HCT116 (cell line): ENCODE results near the gene ATP6V1A. TPM values are rescaled to one million over a fixed set of nuclear protein-coding genes. Genes with fewer than 3 reads are reported as not detected.

ENCODE experiments used
- ATAC-seq: fragments of 200-7000 bp; cut with Tn5 transposase; 2 replicates; pipeline ENCODE4 v1.9.1; 2020; ENCODE audit warnings: mild to moderate bottlenecking, moderate library complexity
- Bru-seq: library from RNA; stranded (reverse); fragments of 400-500 nt; gene quantifications from one replicate; lab custom pipeline; 2021; lab: Mats Ljungman, UMichigan
- BruChase-seq, 2 experiments: library from RNA; stranded (reverse); fragments of 400-500 nt; gene quantifications; one replicate each; lab custom pipeline; 2021; lab: Mats Ljungman, UMichigan
- BruUV-seq: library from RNA; stranded (reverse); fragments of 400-500 nt; replicated peaks from 2 replicates; lab custom pipeline; 2021; lab: Mats Ljungman, UMichigan
- CTCF ChIA-PET: fragments of 300-600 bp; sonication (Branson Sonifier 250); formaldehyde crosslinking; loops from one replicate; lab custom pipeline; 2021; ENCODE audit warnings: antibody characterized with exemption; lab: Charles Lee
- POLR2A ChIA-PET: fragments of 300-600, 350-600 bp; sonication (Branson Sonifier 250); formaldehyde crosslinking; loops from one replicate; lab custom pipeline; 2021; ENCODE audit warnings: antibody characterized with exemption; lab: Charles Lee
- RAD21 ChIA-PET, 2 experiments: fragments of 300-600 bp; sonication (Branson Sonifier 250); formaldehyde crosslinking; loops; one replicate each; lab custom pipeline; 2023; ENCODE audit warnings: low total read pairs in 2 of 2; ENCODE audit not compliant: uncharacterized antibody in 2 of 2, unreplicated experiment in 2 of 2, low non-redundant PET in 1 of 2; lab: Charles Lee
- DNase-seq: peaks from one replicate; pipeline ENCODE4 v3.0.0-alpha.2; 2010; ENCODE audit warnings: low read depth, low spot score
- H2AFZ ChIP-seq: fragments of 200-600 bp; shearing (Covaris generic), sonication (generic); 2 replicates; pipeline ENCODE4 v1.6.1; 2017; ENCODE audit warnings: low read depth, mixed run types, mixed read lengths, antibody characterized with exemption, low read length; ENCODE audit not compliant: poor library complexity, severe bottlenecking
- H3K27ac ChIP-seq: 2 replicates; pipeline ENCODE4 v1.5.1; 2012; ENCODE audit warnings: low read depth, low read length
- H3K27me3 ChIP-seq: fragments of 200-600 bp; sonication (generic); 2 replicates; pipeline ENCODE4 v1.6.1; 2016; ENCODE audit warnings: mixed run types, low read length, mixed read lengths; ENCODE audit not compliant: insufficient read depth
- H3K36me3 ChIP-seq, 2 experiments: fragments of 200-500 bp in 1 of 2; fragments of 200-600 bp in 1 of 2; sonication (Bioruptor generic) in 1 of 2; sonication (generic) in 1 of 2; 2 replicates each; pipeline versions ENCODE4 v1.5.1 to v1.6.1; 2014 to 2016; ENCODE audit warnings: low read length in 2 of 2, inconsistent platforms in 1 of 2, mixed read lengths in 1 of 2, mixed run types in 1 of 2; ENCODE audit not compliant: insufficient read depth in 2 of 2, control insufficient read depth in 1 of 2
- H3K4me1 ChIP-seq, 2 experiments: fragments of 200-600 bp in 1 of 2; sonication (generic) in 1 of 2; 2 replicates each; pipeline versions ENCODE4 v1.5.1 to v1.6.1; 2012 to 2017; ENCODE audit warnings: low read length in 2 of 2, inconsistent platforms in 1 of 2, mild to moderate bottlenecking in 1 of 2, mixed read lengths in 1 of 2, mixed run types in 1 of 2, moderate library complexity in 1 of 2; ENCODE audit not compliant: insufficient read depth in 2 of 2, control insufficient read depth in 1 of 2
- H3K4me2 ChIP-seq: fragments of 200-600 bp; sonication (generic); 2 replicates; pipeline ENCODE4 v1.6.1; 2017; ENCODE audit warnings: mixed run types, low read length, mixed read lengths
- H3K4me3 ChIP-seq, 2 experiments: fragments of 200-600 bp in 1 of 2; sonication (generic) in 1 of 2; replicated peaks in 1 of 2; 2 replicates each; pipeline ENCODE4 v1.5.1; 2011 to 2016; ENCODE audit warnings: low read length in 2 of 2, control low read depth in 1 of 2, low read depth in 1 of 2, mild to moderate bottlenecking in 1 of 2, mixed read lengths in 1 of 2, mixed run types in 1 of 2
- H3K79me2 ChIP-seq: fragments of 200-600 bp; sonication (generic); 2 replicates; pipeline ENCODE4 v1.6.1; 2017; ENCODE audit warnings: mild to moderate bottlenecking, mixed run types, low read length, moderate library complexity, mixed read lengths; ENCODE audit not compliant: insufficient read depth
- H3K9ac ChIP-seq: fragments of 200-600 bp; sonication (generic); 2 replicates; pipeline ENCODE4 v1.6.1; 2016; ENCODE audit warnings: low read length, mixed read lengths
- H3K9me2 ChIP-seq: fragments of 200-600 bp; sonication (generic), shearing (Covaris generic); 2 replicates; pipeline ENCODE4 v1.6.1; 2017; ENCODE audit warnings: mixed run types, mild to moderate bottlenecking, moderate library complexity; ENCODE audit not compliant: insufficient read depth
- H3K9me3 ChIP-seq, 2 experiments: fragments of 200-500 bp in 1 of 2; fragments of 200-600 bp in 1 of 2; sonication (Bioruptor generic) in 1 of 2; sonication (generic) in 1 of 2; 2 replicates each; pipeline ENCODE4 v1.6.1; 2014 to 2017; ENCODE audit warnings: low read length in 2 of 2, mixed read lengths in 2 of 2, inconsistent platforms in 1 of 2, low read depth in 1 of 2, mild to moderate bottlenecking in 1 of 2, mixed run types in 1 of 2, moderate library complexity in 1 of 2; ENCODE audit not compliant: control insufficient read depth in 1 of 2, insufficient read depth in 1 of 2
- H4K20me1 ChIP-seq: fragments of 200-600 bp; sonication (generic), shearing (Covaris generic); 2 replicates; pipeline ENCODE4 v1.6.1; 2017; ENCODE audit warnings: mixed run types, mild to moderate bottlenecking, moderate library complexity; ENCODE audit not compliant: insufficient read depth
- ATF3 ChIP-seq: IDR thresholded peaks from 2 replicates; pipeline ENCODE4 v1.6.1; 2012
- CBX3 ChIP-seq: IDR thresholded peaks from 2 replicates; pipeline ENCODE4 v1.6.1; 2012; ENCODE audit warnings: low read depth
- CEBPB ChIP-seq: IDR thresholded peaks from 2 replicates; pipeline ENCODE4 v1.6.1; 2012; ENCODE audit warnings: low read depth
- ELF1 ChIP-seq: IDR thresholded peaks from 2 replicates; pipeline ENCODE4 v1.6.1; 2012; ENCODE audit warnings: low read depth, borderline replicate concordance
- FOSL1 ChIP-seq: IDR thresholded peaks from 2 replicates; pipeline ENCODE4 v1.6.1; 2012; ENCODE audit warnings: low read depth
- JUND ChIP-seq: IDR thresholded peaks from 2 replicates; pipeline ENCODE4 v1.6.1; 2012
- POLR2A ChIP-seq: IDR thresholded peaks from 2 replicates; pipeline ENCODE4 v1.7.0; 2011; ENCODE audit warnings: borderline replicate concordance; ENCODE audit not compliant: insufficient read depth, insufficient read length; ENCODE audit errors: extremely low read depth
- SIN3A ChIP-seq: IDR thresholded peaks from 2 replicates; pipeline ENCODE4 v1.6.1; 2012; ENCODE audit warnings: low read depth
- SRF ChIP-seq: IDR thresholded peaks from 2 replicates; pipeline ENCODE4 v1.6.1; 2012; ENCODE audit warnings: low read depth
- TCF7L2 ChIP-seq: IDR thresholded peaks from 2 replicates; pipeline ENCODE4 v1.7.0; 2011; ENCODE audit warnings: borderline replicate concordance, inconsistent platforms; ENCODE audit not compliant: insufficient read depth, insufficient read length; ENCODE audit errors: extremely low read depth
- ZFX ChIP-seq: fragments of 450-650 bp; IDR thresholded peaks from 2 replicates; pipeline ENCODE4 v1.6.1; 2017
- ZNF274 ChIP-seq: fragments of 200-500 bp; sonication (Bioruptor generic); IDR thresholded peaks from 2 replicates; pipeline ENCODE4 v1.6.1; 2014; ENCODE audit warnings: mild to moderate bottlenecking, low read depth, low read length, inconsistent platforms
- intact Hi-C: fragments of 100-400 bp; cut with micrococcal nuclease; formaldehyde crosslinking; loops from 2 replicates; pipeline ENCODE4 v1.10.0; 2022
- long read RNA-seq: library from polyadenylated mRNA; unstranded; transcript quantifications from one replicate; pipeline ENCODE4 v2.0.0, GENCODE V29; 2021; ENCODE audit not compliant: unreplicated experiment
- polyA plus RNA-seq: library from polyadenylated mRNA; unstranded; fragments of >200 nt; gene quantifications from 2 replicates; pipeline ENCODE4 v1.2.1, GENCODE V29; 2012; ENCODE audit warnings: missing spikeins
- total RNA-seq: library from RNA; stranded (reverse); gene quantifications from one replicate; pipeline ENCODE4 v1.2.1, GENCODE V29; 2021; ENCODE audit not compliant: unreplicated experiment
- TF ChIP-seq, protein P1 (sequence below): IDR thresholded peaks from 2 replicates; pipeline ENCODE4 v1.6.1; 2012; ENCODE audit warnings: low read depth
- TF ChIP-seq, protein P2 (sequence below), 3 experiments: fragments of 200-600 bp in 1 of 3; sonication (generic) in 1 of 3; IDR thresholded peaks in 2 of 3; conservative IDR thresholded peaks in 1 of 3; 2 replicates each; pipeline ENCODE4 v1.5.1; 2012 to 2017; ENCODE audit warnings: low read depth in 2 of 3, low read length in 2 of 3, antibody characterized with exemption in 1 of 3, borderline replicate concordance in 1 of 3, control low read depth in 1 of 3, mild to moderate bottlenecking in 1 of 3, mixed read lengths in 1 of 3, mixed run types in 1 of 3, moderate library complexity in 1 of 3; ENCODE audit not compliant: insufficient read depth in 1 of 3
- TF ChIP-seq, protein P3 (sequence below): IDR thresholded peaks from 2 replicates; pipeline ENCODE4 v1.6.1; 2012
- TF ChIP-seq, protein P4 (sequence below): IDR thresholded peaks from 2 replicates; pipeline ENCODE4 v1.6.1; 2011; ENCODE audit warnings: mild to moderate bottlenecking, low read length, moderate library complexity; ENCODE audit not compliant: insufficient replicate concordance; ENCODE audit errors: extremely low read depth

The ATP6V1A gene
- total RNA-seq: 54.7 TPM
- polyA plus RNA-seq: 10.2 and 12.9 TPM in 2 replicates
- percentile 66 among the genes with signal in this experiment for Bru-seq, nascent RNA
- BruChase-seq, experiment 1, labeled RNA remaining after a 6-hour chase: percentile 85 among the genes with signal in this experiment
- percentile 72 among the genes with signal in this experiment for BruChase-seq, experiment 2, labeled RNA remaining after a 2-hour chase
- long read RNA-seq, full-length matches to known transcripts: 47 of 59 reads
- long read RNA-seq, partial matches to known transcripts: 4 of 59 reads
- long read RNA-seq, other reads (novel, unspliced or antisense): 8 of 59 reads

- H3K4me1 ChIP-seq: peaks cover 6 to 23% of the 10 kb centered on the region in 2 experiments; a peak in 3 of 4 replicates
- peaks cover 74% of the 10 kb centered on the region for H3K79me2 ChIP-seq
- ChIA-PET RAD21 (no interaction called here), CTCF (interaction anchor here (1.5 kb wide), 1 partner anchor 254 kb away, joined by 3 read pairs; no protein-coding TSS in a partner anchor), POLR2A (interaction anchor here (0.7 to 2.7 kb wide), 4 partner anchors 10 to 78 kb away, joined by 3 to 7 read pairs (median 3); no protein-coding TSS in a partner anchor)
- DNase-seq: peak; percentile 94
- H3K4me3 ChIP-seq: peak within 1 kb of the TSS; percentile 93
- peaks cover 2 to 12% of the 10 kb centered on the region in 2 experiments; a peak in 1 of 4 replicates for H3K36me3 ChIP-seq
- ATAC-seq: peak; percentile 70
- peak within 1 kb of the TSS; percentile 98 for H2AFZ ChIP-seq
- H3K9me3 ChIP-seq: no peaks in the 10 kb centered on the region
- peak within 1 kb of the TSS; percentile 90 for H3K4me2 ChIP-seq
- no peaks in the 10 kb centered on the region for H3K27me3 ChIP-seq
- intact Hi-C loops: no loop called here
- H3K9ac ChIP-seq: peak within 1 kb of the TSS; percentile 99
- peaks cover 25% of the 10 kb centered on the region; the same call in 1 of the 2 replicates for H4K20me1 ChIP-seq
- peak within 1 kb of the TSS; percentile 95 for H3K27ac ChIP-seq
- no TSS peak for BruUV-seq
- H3K9me2 ChIP-seq: no peaks in the 10 kb centered on the region
- no peak for TF ChIP-seq JUND
- no peak for TF ChIP-seq ATF3
- no peak for TF ChIP-seq FOSL1
- peak; percentile 58; the same call in 1 of the 2 replicates for TF ChIP-seq CBX3
- peak; percentile 83; the same call in 1 of the 2 replicates for TF ChIP-seq SIN3A
- TF ChIP-seq, protein P1, sequence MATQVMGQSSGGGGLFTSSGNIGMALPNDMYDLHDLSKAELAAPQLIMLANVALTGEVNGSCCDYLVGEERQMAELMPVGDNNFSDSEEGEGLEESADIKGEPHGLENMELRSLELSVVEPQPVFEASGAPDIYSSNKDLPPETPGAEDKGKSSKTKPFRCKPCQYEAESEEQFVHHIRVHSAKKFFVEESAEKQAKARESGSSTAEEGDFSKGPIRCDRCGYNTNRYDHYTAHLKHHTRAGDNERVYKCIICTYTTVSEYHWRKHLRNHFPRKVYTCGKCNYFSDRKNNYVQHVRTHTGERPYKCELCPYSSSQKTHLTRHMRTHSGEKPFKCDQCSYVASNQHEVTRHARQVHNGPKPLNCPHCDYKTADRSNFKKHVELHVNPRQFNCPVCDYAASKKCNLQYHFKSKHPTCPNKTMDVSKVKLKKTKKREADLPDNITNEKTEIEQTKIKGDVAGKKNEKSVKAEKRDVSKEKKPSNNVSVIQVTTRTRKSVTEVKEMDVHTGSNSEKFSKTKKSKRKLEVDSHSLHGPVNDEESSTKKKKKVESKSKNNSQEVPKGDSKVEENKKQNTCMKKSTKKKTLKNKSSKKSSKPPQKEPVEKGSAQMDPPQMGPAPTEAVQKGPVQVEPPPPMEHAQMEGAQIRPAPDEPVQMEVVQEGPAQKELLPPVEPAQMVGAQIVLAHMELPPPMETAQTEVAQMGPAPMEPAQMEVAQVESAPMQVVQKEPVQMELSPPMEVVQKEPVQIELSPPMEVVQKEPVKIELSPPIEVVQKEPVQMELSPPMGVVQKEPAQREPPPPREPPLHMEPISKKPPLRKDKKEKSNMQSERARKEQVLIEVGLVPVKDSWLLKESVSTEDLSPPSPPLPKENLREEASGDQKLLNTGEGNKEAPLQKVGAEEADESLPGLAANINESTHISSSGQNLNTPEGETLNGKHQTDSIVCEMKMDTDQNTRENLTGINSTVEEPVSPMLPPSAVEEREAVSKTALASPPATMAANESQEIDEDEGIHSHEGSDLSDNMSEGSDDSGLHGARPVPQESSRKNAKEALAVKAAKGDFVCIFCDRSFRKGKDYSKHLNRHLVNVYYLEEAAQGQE: no peak
- no peak for TF ChIP-seq TCF7L2
- TF ChIP-seq, protein P2, sequence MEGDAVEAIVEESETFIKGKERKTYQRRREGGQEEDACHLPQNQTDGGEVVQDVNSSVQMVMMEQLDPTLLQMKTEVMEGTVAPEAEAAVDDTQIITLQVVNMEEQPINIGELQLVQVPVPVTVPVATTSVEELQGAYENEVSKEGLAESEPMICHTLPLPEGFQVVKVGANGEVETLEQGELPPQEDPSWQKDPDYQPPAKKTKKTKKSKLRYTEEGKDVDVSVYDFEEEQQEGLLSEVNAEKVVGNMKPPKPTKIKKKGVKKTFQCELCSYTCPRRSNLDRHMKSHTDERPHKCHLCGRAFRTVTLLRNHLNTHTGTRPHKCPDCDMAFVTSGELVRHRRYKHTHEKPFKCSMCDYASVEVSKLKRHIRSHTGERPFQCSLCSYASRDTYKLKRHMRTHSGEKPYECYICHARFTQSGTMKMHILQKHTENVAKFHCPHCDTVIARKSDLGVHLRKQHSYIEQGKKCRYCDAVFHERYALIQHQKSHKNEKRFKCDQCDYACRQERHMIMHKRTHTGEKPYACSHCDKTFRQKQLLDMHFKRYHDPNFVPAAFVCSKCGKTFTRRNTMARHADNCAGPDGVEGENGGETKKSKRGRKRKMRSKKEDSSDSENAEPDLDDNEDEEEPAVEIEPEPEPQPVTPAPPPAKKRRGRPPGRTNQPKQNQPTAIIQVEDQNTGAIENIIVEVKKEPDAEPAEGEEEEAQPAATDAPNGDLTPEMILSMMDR (IDR thresholded peaks at IDR 0.05 in 2 of 3, conservative IDR thresholded peaks at IDR 0.05 in 1 of 3; ENCODE audit: borderline replicate concordance in 1 of 3, insufficient read depth in 1 of 3, low read depth in 2 of 3, low read length in 2 of 3): no peak
- TF ChIP-seq, protein P3, sequence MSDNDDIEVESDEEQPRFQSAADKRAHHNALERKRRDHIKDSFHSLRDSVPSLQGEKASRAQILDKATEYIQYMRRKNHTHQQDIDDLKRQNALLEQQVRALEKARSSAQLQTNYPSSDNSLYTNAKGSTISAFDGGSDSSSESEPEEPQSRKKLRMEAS: peak; percentile 87
- TF ChIP-seq, protein P4, sequence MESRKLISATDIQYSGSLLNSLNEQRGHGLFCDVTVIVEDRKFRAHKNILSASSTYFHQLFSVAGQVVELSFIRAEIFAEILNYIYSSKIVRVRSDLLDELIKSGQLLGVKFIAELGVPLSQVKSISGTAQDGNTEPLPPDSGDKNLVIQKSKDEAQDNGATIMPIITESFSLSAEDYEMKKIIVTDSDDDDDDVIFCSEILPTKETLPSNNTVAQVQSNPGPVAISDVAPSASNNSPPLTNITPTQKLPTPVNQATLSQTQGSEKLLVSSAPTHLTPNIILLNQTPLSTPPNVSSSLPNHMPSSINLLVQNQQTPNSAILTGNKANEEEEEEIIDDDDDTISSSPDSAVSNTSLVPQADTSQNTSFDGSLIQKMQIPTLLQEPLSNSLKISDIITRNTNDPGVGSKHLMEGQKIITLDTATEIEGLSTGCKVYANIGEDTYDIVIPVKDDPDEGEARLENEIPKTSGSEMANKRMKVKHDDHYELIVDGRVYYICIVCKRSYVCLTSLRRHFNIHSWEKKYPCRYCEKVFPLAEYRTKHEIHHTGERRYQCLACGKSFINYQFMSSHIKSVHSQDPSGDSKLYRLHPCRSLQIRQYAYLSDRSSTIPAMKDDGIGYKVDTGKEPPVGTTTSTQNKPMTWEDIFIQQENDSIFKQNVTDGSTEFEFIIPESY: no peak
- no peak for TF ChIP-seq ZNF274
- TF ChIP-seq CEBPB: no peak
- TF ChIP-seq ELF1: no peak; the same call in 1 of the 2 replicates
- no peak; the same call in 1 of the 2 replicates for TF ChIP-seq SRF
- TF ChIP-seq ZFX: no peak
- no peak for TF ChIP-seq POLR2A
Measured at GRCh38 chr3:113746548-113747282, at the start of gene ATP6V1A. ATP6V1A (plus strand) TSS chr3:113747035; CDS start chr3:113778754, 31,719 bp downstream.
